Amniotic stem cell (primary cell): ENCODE data around the gene RPH3AL.
"Not testable (repeated sequence)": the region's sequence is repeated elsewhere in the genome, so short reads cannot be mapped to it uniquely, and the experiment has no call there.

Experiments used
- DNase-seq: peaks from one replicate; lab custom pipeline; 2025; lab: John Stamatoyannopoulos, UW

Gene RPH3AL

DNA sequence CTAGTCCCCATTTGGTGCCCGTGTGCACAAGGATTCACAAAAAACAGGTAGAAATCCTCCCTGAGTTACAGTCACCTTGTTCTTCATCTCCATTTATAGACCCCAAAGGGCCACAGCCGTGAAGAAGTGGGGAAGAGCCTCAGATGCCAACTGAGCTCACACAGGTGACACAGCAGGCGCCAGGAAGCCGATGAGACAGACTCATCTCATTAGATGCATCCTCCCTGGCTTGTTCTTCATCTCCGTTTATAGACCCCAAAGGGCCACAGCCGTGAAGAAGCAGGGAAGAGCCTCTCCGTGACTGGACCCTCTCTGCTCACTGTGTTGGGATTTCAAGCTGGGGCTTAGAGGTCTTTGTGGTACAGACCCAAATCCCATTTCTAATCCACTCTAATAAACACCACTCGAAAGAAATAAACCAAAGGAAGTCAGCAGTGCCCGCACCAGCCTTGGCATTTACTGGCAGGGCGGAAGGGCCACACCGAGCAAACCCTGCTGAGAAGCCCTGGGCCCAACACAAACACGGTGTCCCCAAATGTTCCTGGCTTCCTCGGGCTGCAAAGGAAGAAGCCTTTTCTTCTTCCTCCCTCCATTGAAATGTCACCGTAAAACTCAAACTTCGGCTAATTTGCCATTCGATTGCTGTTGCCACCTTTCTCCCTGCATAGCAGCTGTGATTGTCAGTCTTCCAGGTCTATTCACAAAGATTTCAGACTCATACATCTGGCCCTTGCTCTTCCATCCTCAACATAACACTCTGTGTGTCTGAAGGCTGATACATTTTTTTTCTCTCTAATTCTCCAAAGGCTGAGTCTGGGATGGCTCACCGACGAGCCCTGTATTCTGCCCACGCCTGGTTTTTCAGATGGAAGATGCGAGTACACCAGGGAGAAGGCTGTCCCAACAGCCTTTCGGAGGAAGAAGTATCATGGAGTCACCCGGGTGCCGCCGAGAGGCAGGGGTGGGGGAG, 126.2 kb downstream of the RPH3AL start:
- DNase-seq = no peak

DNA sequence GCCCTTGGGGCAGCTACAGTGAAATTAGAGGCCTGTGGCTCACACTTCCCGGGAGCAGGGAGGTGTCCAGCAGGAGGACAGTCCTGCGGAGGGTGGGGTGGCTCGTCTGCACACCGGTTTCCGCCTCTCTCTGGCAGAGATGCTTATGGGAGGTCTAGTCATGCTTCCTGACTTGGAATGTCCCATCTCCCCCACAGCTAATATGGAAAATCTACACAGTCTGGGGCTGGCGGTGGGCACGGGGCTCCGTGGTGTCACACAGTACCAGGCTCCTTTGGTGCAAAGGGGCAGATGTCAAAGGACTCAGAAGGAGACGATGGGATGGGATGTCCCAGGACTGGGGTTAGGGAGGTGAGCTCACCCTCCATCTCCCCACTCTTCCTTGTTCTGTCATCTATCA, 127.1 kb downstream of the RPH3AL start:
- no peak for DNase-seq

DNA sequence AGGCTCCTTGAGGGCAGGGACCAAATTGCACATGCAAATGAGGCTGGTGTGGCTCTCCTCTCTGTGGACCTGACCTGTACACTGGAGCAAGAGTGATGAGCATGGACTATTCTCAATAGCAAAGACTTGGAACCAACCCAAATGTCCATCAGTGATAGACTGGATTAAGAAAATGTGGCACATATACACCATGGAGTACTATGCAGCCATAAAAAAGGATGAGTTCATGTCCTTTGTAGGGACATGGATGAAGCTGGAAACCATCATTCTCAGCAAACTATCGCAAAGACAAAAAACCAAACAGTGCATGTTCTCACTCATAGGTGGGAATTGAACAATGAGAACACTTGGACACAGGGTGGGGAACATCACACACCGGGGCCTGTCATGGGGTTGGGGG, 128.0 kb downstream of the RPH3AL start:
- DNase-seq = not testable (repeated sequence)

DNA sequence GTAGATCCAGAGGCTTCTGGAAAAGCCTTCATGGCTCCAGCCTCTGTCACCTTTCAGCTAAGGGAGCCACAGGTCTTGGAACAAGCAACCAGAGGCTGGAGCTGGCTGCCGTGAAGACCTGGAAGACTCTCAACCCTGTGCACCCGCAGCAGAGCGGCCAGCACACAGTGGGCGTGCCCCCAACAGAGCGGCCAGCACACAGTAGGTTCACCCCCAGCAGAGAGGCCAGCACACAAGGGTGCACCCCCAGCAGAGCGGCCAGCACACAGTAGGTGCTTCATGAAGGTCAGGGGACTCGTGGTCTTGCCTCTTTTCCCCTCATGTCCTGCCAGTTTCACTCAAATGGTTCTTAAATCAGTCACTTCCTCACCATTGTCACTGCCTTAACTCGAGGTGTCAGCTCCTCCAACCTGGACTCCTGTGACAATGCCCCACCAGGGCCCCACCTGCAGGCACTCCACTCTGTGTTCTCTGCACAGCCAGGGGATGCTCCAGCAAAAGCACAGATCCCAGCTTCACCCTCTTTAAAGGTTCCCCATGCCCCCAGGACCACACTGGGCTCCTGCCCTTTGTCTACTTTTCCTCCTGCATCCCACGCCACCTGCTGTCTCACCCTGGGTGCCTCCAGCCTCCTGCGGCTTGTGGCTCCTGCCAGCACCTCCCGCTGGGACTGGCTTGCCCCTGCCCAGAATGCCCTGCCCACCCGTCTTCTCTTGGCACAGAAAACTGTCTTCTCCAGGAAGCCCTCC, 128.7 kb downstream of the RPH3AL start:
- no peak for DNase-seq

DNA sequence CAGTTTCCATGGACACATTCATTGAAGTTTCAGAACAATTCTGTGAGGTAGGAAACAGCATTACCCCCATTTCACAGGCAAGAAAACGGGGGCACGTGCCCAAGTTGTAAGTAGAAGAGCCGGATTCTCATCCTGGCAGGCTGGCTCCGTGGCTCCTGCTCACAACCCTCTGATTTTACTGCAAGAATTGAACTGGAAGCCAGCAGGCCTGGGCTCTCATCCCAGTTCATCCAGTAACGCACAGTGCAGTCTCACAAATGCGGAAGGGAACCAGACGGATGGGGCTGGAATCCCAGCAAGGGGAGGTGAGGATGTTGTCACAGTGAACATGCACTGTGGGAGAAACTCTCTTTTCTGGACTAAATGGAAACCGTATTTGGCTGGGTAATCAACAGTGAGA, 130.4 kb downstream of the RPH3AL start:
- no peak for DNase-seq

DNA sequence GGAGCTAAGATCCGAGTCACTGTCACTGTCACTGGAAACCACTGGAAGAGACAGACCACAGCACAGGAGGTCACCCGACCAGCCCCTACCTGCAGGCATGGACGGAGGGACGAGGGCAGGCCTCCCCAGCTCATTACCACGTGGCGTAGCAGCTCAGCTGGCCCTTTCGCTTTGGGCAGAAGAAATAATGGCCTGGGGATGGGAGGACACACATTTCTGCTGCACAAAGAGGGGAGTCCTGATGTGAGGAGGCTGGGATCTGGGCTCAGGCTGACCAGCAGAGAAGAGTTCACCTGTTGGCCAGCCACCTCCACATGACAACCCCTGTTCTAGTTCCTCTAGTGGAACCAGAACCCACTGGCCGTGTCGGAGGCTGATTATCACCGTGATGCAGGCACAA, 132.9 kb downstream of the RPH3AL start:
- no peak for DNase-seq

DNA sequence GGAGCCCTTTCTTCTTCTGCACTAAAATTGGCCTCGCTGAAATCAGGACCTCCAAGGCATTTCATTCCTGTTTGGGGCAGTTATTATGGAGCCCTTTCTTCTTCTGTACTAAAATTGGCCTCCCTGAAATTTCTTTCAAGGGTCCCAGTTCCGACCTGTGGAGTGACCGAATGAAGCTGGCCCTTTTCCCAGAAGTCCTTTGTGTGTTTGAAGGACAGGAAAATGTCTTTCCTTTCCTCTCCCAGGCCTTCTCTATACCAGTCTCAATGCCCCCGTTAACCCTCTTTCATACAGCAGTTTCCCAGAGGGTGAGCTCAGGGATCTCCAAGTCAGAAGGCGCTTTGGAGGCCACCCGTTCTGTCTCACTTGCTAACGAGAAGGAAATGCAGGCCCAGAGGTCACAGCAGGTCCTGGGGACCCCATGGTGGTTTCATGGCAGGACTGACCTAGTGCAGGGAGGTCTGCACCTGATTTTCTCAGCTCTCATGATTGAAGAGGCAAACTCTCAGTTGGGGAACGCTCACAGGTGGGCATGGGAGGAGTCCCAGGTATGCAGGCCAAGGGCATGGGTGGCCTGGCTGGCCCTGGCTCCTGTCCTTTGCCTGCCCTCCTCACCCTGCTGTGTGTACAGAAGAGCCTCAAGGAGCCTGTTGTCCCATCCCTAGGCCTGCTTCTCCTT, 134.0 kb downstream of the RPH3AL start:
- no peak for DNase-seq

DNA sequence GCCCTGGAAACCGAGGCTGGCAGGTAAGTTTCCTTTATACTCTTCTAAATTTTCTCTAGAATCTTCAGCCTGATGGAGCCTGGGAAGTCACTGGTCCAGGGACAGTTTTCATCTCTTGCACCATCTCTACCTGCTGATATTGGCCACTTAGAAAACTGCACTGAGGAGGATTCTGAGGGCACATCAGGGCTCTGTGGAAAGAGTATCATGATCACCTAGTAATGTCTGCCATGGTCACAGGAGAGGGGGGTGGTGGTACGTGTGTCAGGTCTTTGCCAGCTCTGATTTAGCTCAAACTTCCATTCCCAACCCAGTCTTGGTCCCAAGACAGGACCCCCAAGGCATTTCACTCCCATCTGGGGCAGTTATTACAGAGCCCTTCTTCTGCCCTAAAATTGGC, 136.0 kb downstream of the RPH3AL start:
- DNase-seq = no peak

DNA sequence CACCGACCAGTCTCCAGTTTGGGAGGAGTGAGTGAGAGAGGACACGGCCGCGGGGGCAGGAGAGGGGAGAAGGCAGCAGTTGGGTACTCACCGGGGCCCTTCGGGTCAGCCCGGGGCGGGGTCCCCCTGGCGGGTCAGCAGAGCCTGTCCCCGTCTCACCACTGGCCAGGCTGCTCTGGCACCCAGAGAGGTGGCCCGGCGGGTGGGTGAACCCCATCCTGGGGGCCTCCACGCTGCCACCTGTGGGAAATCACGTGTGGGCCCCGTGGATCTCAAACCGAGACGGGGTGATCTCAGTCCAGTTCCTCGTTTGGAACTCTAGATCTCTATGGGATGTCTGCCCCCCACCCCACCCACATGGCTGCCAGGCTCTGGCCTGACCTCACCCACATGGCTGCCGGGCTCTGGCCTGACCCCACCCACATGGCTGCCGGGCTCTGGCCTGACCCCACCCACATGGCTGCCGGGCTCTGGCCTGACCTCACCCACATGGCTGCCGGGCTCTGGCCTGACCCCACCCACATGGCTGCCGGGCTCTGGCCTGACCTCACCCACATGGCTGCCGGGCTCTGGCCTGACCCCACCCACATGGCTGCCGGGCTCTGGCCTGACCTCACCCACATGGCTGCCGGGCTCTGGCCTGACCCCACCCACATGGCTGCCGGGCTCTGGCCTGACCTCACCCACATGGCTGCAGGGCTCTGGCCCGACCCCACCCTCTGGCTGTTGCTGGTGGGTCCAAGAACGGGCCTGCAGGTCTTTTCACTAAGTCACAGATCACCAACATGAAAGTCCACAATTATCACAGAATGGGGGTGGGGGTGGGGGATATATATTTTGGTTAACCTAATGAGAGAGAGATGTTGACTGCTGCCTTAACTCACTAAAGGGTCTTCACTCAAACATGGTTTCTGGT, 136.8 kb downstream of the RPH3AL start:
- DNase-seq = not testable (repeated sequence)

DNA sequence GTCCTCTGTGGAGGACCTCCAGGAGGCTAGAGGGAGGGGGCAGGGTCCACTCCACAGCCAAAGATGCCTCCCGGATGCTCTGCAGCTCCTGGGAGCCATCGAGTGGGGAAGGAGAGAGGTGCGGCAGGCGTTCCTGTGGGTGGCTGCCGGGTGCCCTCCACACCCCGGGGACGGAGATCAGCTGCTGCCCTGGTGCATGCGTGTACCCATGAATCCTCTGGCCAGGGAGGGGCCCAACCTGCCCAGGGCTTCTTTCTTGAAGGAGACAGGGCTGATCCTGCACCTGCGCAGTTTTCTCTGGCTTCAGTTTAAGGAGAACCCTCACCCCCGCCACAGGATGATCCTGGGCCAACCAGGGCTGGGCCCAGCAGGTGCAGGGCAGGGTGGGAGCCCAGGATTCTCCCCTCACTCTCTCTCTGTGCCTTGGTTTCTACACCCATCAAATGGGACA, 137.7 kb downstream of the RPH3AL start:
- no peak for DNase-seq

DNA sequence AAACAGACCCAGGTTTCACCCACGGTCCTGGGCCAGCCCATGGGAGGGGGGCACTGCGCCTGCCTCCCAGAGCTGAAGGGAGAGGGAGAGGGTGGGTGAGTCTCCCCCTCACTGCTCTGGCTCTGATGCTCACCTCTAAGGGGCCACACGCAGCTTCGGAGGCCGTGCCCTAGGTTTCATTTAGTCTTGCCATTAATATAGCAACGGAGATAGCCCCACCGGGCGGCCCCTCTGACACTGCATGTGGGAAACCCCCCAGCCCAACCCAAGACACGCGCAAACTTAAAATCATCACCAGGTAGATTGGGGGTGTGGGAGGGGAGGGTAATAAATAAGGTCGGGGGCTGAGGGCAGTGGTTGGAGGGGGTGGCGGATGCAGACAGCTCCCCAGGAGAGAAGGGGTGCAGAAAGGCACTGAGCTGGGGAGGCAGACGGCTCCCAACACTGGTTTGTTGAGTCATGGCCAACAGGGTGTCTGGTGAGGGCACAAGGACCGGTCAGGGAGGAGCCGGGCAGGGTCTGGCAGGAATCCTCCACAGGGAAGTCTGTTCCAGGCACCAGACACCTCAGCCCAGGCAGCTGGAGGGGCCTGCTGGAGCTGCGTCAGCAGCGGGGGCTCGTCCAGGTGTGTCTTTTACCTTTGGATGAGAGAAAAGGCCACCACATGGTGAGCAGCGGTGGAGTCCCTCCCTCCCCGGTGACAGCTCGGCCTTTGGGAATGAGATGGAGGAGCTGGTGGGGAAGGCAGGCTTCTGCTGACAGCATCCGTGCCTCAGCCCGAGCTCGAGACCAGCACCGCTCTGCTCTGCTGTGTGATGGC, 139.1 kb downstream of the RPH3AL start:
- no peak for DNase-seq

DNA sequence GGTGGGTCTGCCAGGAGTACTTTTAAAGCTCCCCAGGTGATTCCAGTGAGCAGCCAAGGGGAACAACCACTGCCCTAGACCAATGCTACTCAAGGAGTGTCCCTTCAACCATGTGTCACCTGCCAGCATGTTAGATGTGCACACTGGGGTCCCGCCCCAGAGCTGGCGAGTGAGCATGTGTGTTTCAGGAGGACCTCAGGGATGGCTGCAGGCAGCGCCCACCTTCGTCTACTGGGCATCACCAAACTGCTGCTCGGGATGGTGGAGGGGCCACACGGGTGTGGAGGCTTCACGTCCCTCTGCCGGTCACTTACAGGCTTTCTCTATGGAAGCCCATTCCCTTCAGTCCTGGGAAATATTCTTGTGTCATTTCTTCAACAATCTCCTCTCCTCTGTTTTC, 142.2 kb downstream of the RPH3AL start:
- no peak for DNase-seq

DNA sequence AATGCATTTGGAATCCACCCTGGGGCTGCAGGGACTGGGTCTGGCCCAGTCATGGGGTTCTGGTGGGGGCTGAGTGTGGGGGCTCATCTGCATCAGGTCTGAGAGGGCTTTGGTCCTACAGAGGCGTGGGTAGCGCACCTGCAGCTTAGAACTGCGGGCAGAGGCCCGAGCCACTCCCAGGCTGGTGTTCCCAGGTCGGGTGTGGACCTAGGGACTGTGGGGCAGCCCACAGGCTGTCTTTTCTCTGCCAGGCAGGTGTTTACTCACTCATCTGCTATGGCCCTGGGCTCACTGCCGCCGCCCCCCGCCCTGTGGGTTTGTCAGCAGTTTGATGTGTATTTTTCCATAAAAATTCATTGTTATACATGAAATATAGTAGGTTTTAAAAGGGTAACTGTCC, 144.2 kb downstream of the RPH3AL start:
- DNase-seq = no peak

DNA sequence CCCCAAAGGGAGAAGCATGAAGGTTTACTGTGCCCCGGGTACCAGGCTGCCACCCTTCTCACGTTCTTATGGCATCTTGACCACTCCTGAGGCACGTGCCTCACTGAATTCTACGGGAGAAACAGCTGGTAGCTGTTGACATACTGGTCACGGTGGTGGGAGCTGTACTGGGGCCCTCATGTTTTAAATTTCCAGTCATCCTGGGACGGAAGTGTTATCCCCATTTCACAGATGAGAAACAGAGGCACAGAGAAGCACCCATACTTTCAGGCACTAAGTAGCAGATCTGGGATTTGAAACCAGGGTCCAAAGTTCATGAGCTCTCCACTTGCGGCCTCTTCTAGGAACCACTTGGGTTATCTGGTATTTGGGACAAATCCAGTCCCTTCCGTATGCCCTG, 144.8 kb downstream of the RPH3AL start:
- DNase-seq = no peak

DNA sequence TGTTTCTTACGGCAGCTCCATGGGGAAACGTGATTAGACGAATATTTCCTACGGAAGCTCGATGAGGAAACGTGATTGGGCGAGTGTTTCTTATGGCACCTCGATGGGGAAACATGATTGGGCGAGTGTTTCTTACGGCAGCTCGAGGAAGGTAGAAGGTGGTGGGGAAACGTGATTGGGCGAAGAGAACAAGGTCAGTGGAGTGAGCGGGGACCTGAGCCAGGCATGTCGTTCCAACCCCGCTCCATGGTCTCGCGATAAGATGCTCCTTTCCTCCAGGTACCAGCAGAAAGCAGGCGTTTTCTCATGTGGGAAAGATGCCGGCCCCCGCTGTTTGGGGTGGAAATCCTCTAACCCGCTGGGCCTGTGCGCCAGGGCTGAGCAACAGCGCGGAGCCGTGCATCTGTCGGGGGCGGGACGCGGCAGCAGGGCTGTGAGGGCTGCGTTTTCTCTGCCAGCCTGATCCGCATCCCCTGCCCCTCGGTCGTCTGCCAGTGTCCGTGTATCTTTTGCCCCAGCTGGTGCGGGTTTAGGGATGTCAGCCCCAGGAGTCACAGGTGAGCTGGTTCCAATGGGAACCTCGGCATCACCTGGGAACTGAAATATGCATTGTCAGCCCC, 145.6 kb downstream of the RPH3AL start:
- DNase-seq = no peak

DNA sequence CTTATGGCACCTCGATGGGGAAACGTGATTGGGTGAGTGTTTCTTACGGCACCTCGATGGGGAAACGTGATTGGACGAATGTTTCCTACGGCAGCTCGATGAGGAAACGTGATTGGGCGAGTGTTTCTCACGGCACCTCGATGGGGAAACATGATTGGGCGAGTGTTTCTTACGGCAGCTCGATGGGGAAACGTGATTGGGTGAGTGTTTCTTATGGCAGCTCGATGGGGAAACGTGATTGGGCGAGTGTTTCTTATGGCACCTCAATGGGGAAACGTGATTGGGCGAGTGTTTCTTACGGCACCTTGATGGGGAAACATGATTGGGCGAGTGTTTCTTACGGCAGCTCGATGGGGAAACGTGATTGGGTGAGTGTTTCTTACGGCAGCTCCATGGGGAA, 146.1 kb downstream of the RPH3AL start:
- DNase-seq = not testable (repeated sequence)

DNA sequence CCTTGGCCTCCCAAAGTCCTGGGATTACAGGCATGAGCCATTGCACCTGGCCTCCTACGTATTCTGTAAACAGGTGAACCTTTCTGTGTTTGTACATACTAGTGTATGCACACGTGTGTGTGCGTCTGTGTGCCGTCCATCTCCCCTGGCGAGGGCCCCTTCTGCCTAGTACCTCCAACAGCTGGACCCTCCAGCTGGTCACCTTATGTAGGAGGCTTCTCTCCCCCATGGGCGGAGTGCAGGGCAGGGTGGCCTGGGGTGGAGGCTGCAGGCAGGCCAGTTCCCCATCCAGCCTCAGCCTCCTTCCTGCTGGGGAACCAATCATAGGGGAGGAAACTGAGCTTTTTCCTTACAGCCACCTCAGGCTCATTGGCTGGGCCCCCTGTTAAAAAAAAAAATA, 146.8 kb downstream of the RPH3AL start:
- DNase-seq = no peak

DNA sequence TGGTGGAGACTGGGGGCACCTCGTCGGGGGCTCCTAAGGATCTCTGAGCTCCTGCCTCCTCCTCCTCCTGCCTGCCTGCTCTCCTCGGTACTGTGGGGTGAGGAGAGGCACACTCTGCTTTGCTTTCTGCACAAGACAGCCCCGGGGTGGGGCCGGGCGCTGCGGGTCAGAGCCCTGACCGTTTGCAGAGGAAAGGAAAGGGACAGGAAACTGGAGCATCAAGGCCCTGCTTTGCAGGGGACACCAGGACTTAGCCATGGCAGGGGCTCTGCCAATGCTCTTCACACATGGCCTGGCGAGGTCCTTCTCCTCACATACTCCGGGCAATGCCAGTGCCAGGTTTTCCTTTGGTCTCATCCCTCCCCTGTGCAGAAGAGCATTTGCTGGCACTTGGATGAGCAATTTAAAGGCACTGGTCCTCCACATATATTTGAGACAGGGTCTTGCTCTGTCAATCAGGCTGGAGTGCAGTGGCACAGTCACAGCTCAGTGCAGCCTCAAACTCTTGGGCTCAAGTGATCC, 147.4 kb downstream of the RPH3AL start:
- no peak for DNase-seq

DNA sequence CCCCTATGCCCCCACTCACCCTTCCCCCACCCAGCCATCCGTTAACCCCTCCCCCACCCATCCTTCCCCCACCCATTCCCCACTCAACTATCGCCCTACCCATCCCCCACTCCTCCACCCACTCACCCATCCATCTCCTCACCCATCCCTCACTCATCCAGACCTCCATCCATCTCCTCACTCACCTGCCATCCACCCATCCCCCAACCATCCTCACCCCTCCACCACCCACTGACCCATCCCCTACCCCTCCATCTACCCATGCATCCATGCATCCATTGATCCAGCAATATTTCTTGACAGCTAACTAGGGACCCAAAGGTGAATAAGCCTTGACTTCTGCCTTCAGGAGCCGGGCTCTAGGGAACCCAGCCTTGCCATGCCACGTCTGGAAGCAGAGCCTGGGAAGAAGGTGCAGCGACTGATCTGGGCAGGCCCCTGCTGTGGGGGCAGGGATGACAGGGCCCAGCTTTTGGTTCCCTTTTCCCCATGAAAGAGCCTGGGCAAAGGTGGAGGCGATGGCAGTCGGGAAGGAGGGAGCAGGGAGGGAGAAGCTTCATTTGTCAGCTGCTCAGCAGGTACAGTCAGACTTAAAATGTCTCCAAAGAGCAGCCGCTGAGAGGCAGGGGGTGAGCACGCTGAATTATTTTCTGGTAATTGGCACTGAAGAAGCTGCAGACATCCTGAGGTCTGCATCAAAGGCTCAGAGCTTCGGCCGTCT, 148.0 kb downstream of the RPH3AL start:
- no peak for DNase-seq
